GM21515 (cell line): ENCODE measurements around the gene ENO3.

Experiments used
- ATAC-seq: cut with Tn5 transposase; IDR thresholded peaks from one replicate; pipeline ENCODE4 v1.9.1; 2021; ENCODE audit not compliant: unreplicated experiment

The ENO3 gene

GRCh38 chr17:4936436-4936835 lies 14.5 kb upstream of the ENO3 start:
- no peak for ATAC-seq

- no peak for ATAC-seq
Observed at GRCh38 chr17:4937553-4937952, 13.4 kb upstream of the ENO3 start.

GRCh38 chr17:4938069-4938491 lies 12.8 kb upstream of the ENO3 start:
- ATAC-seq, result no peak

GRCh38 chr17:4938688-4939545 lies 12.0 kb upstream of the ENO3 start:
- ATAC-seq, result no peak

- ATAC-seq, result no peak
Observed at GRCh38 chr17:4939546-4939795, 11.4 kb upstream of the ENO3 start.

GRCh38 chr17:4939796-4940554 lies 10.9 kb upstream of the ENO3 start, which contains the start of the genes RNF167 and SLC25A11:
Gene RNF167 (plus strand): TSS chr17:4940268. CDS start chr17:4940910, 642 bp downstream.
Gene SLC25A11 (minus strand): TSS chr17:4940046. CDS start chr17:4939910, 136 bp downstream.
- ATAC-seq, result peak; percentile 67

- ATAC-seq, result no peak
Observed at GRCh38 chr17:4940555-4941318, 10.2 kb upstream of the ENO3 start.

- no peak for ATAC-seq
Observed at GRCh38 chr17:4941319-4941610, 9.7 kb upstream of the ENO3 start.

- no peak for ATAC-seq
Observed at GRCh38 chr17:4942760-4943508, 8.0 kb upstream of the ENO3 start.

- ATAC-seq, result no peak
Observed at GRCh38 chr17:4944163-4944553, 6.8 kb upstream of the ENO3 start.

- ATAC-seq, result no peak
Observed at GRCh38 chr17:4944554-4945175, 6.3 kb upstream of the ENO3 start.

GRCh38 chr17:4945176-4945943 lies 5.6 kb upstream of the ENO3 start:
- no peak for ATAC-seq

GRCh38 chr17:4945944-4946280 lies 5.0 kb upstream of the ENO3 start:
- no peak for ATAC-seq

- ATAC-seq, result no peak
Observed at GRCh38 chr17:4946312-4946976, 4.5 kb upstream of the ENO3 start.

- ATAC-seq, result no peak
Observed at GRCh38 chr17:4947010-4947410, 3.9 kb upstream of the ENO3 start.

GRCh38 chr17:4947411-4948165 lies 3.3 kb upstream of the ENO3 start:
- ATAC-seq, result no peak

- no peak for ATAC-seq
Observed at GRCh38 chr17:4948166-4948930, 2.6 kb upstream of the ENO3 start, which contains the start of gene PFN1. Gene PFN1 (minus strand): TSS chr17:4948530. CDS start chr17:4948394, 136 bp downstream.

- peak; percentile 28 for ATAC-seq
Observed at GRCh38 chr17:4948931-4949320, 2.0 kb upstream of the ENO3 start.
